K562 (cell line): Measurements from ENCODE around the gene OSGIN1. TPM values are rescaled to one million over a fixed set of nuclear protein-coding genes. Genes with fewer than 3 reads are reported as not detected.

Source experiments
- ARID4B ChIP-seq: sonication (generic); formaldehyde crosslinking; IDR thresholded peaks from 2 replicates; pipeline ENCODE4 v1.8.0; 2022; ENCODE audit warnings: mild to moderate bottlenecking, missing genetic modification reagents
- BRD9 ChIP-seq: fragments of 450-650 bp; IDR thresholded peaks from 2 replicates; pipeline ENCODE4 v1.6.1; 2018; ENCODE audit warnings: low read depth; ENCODE audit not compliant: partially characterized antibody
- E2F3 ChIP-seq: fragments of 250-450 bp; sonication (Bioruptor Pico); IDR thresholded peaks from 2 replicates; pipeline ENCODE4 v1.4.0; 2020; ENCODE audit warnings: mild to moderate bottlenecking
- GATAD2A ChIP-seq: fragments of 450-650 bp; IDR thresholded peaks from 2 replicates; pipeline ENCODE4 v1.6.1; 2017
- HNRNPL ChIP-seq: fragments of 200-400 bp; formaldehyde crosslinking; IDR thresholded peaks from 2 replicates; pipeline ENCODE4 v1.6.1; 2017; ENCODE audit warnings: low read depth, mild to moderate bottlenecking, low read length
- KDM1A ChIP-seq, 2 experiments: fragments of 450-650 bp; IDR thresholded peaks; 2 replicates each; pipeline ENCODE4 v1.6.1; 2016; ENCODE audit warnings: mild to moderate bottlenecking in 2 of 2
- LEF1 ChIP-seq: fragments of 450-650 bp; IDR thresholded peaks from 2 replicates; pipeline ENCODE4 v1.6.1; 2016; ENCODE audit warnings: mild to moderate bottlenecking
- MIER1 ChIP-seq: fragments of 450-650 bp; IDR thresholded peaks from 2 replicates; pipeline ENCODE4 v1.6.1; 2016; ENCODE audit warnings: antibody characterized with exemption, mild to moderate bottlenecking, low read depth
- NONO ChIP-seq, 2 experiments: fragments of 200-400 bp in 1 of 2; fragments of 450-650 bp in 1 of 2; formaldehyde crosslinking in 1 of 2; IDR thresholded peaks; 2 replicates each; pipeline ENCODE4 v1.6.1; 2017; ENCODE audit warnings: low read depth in 2 of 2, mild to moderate bottlenecking in 2 of 2, moderate library complexity in 2 of 2, low read length in 1 of 2
- NUFIP1 ChIP-seq: fragments of 450-650 bp; IDR thresholded peaks from 2 replicates; pipeline ENCODE4 v1.6.1; 2018; ENCODE audit not compliant: partially characterized antibody
- PHB ChIP-seq: fragments of 250-450 bp; sonication (Bioruptor Pico); IDR thresholded peaks from 2 replicates; pipeline ENCODE4 v1.5.0; 2021
- PHF20 ChIP-seq: fragments of 450-650 bp; IDR thresholded peaks from 2 replicates; pipeline ENCODE4 v1.6.1; 2018; ENCODE audit not compliant: partially characterized antibody
- PTBP1 ChIP-seq: fragments of 200-400 bp; formaldehyde crosslinking; IDR thresholded peaks from 2 replicates; pipeline ENCODE4 v1.6.1; 2017; ENCODE audit warnings: low read depth, low read length
- PURB ChIP-seq: sonication (generic); formaldehyde crosslinking; IDR thresholded peaks from 2 replicates; pipeline ENCODE4 v1.9.0; 2021; ENCODE audit warnings: low read depth, mild to moderate bottlenecking, missing genetic modification reagents
- RBM25 ChIP-seq: fragments of 200-400 bp; formaldehyde crosslinking; IDR thresholded peaks from 2 replicates; pipeline ENCODE4 v1.6.1; 2018; ENCODE audit warnings: low read length, low read depth, moderate library complexity; ENCODE audit not compliant: severe bottlenecking
- RCOR1 ChIP-seq, 2 experiments: IDR thresholded peaks; 2 replicates each; pipeline ENCODE4 v1.6.1; 2012; ENCODE audit warnings: low read depth in 2 of 2, low read length in 2 of 2, borderline replicate concordance in 1 of 2, improper control_type of control experiment in 1 of 2
- SIRT6 ChIP-seq: IDR thresholded peaks from one replicate; pipeline ENCODE4 v1.6.1; 2012; ENCODE audit warnings: low read depth, mild to moderate bottlenecking, control low read depth, inconsistent platforms, low read length, moderate library complexity
- SMAD4 ChIP-seq: fragments of 250-450 bp; sonication (Bioruptor Pico); conservative IDR thresholded peaks from 2 replicates; pipeline ENCODE4 v1.8.0; 2021; ENCODE audit warnings: inconsistent platforms, mild to moderate bottlenecking, moderate library complexity
- SMARCB1 ChIP-seq: IDR thresholded peaks from 2 replicates; pipeline ENCODE4 v1.6.1; 2011; ENCODE audit warnings: improper control_type of control experiment, low read depth; ENCODE audit not compliant: insufficient read length
- SRSF9 ChIP-seq: fragments of 200-400 bp; formaldehyde crosslinking; IDR thresholded peaks from 2 replicates; pipeline ENCODE4 v1.6.1; 2017; ENCODE audit warnings: low read depth, low read length, borderline replicate concordance
- TARDBP ChIP-seq: fragments of 450-650 bp; IDR thresholded peaks from 2 replicates; pipeline ENCODE4 v1.6.1; 2016
- TCF3 ChIP-seq: sonication (generic); formaldehyde crosslinking; IDR thresholded peaks from 2 replicates; pipeline ENCODE4 v1.4.0; 2020; ENCODE audit warnings: mild to moderate bottlenecking, missing genetic modification reagents
- TRIM28 ChIP-seq: fragments of 450-650 bp; IDR thresholded peaks from 2 replicates; pipeline ENCODE4 v1.6.1; 2017
- ZBTB2 ChIP-seq: fragments of 450-650 bp; IDR thresholded peaks from 2 replicates; pipeline ENCODE4 v1.6.1; 2016; ENCODE audit warnings: antibody characterized with exemption
- ZNF586 ChIP-seq: fragments of 450-650 bp; formaldehyde crosslinking; conservative IDR thresholded peaks from 2 replicates; pipeline ENCODE4 v1.4.0; 2020; ENCODE audit warnings: mild to moderate bottlenecking, moderate library complexity
- ZNF655 ChIP-seq: fragments of 250-450 bp; sonication (Bioruptor Pico); IDR thresholded peaks from 2 replicates; pipeline ENCODE4 v1.5.0; 2021
- ZNF75A ChIP-seq: fragments of 450-650 bp; formaldehyde crosslinking; IDR thresholded peaks from 2 replicates; pipeline ENCODE4 v1.4.0; 2020; ENCODE audit warnings: mild to moderate bottlenecking
- polyA plus RNA-seq, 8 experiments: library from polyadenylated mRNA; depleted of rRNA in 4 of 8; stranded (reverse) in 5 of 8; unstranded in 3 of 8; fragments of >200 nt; fragmentation: Nextera tagmentation in 2 of 8; fragmentation: Illumina TruSeq in 1 of 8; extraction: Ambion mirVana in 2 of 8; extraction: Trizol in 1 of 8; gene quantifications; 2 replicates each; pipeline versions ENCODE4 v1.2.1 to v1.2.3, GENCODE V29; 2011 to 2014; ENCODE audit warnings: inconsistent platforms in 1 of 8, missing spikeins in 1 of 8
- total RNA-seq, 7 experiments: library from RNA; depleted of rRNA in 6 of 7; stranded (reverse); fragments of >200 nt in 6 of 7; fragmentation: Illumina TruSeq in 2 of 7; extraction: Trizol in 2 of 7; gene quantifications; 2 replicates each; pipeline versions ENCODE4 v1.2.1 to v1.2.3, GENCODE V29; 2011 to 2021; ENCODE audit warnings: low replicate concordance in 1 of 7

Gene OSGIN1
- total and polyA plus RNA-seq, 9 of the 15 experiments (the other 6 are each of a cell fraction or from before 2014, with no cell fraction given) = 0.03 to 3.6 (median 1.6) TPM

GRCh38 chr16:83952587-83952939, 477 bp upstream of the OSGIN1 start (continued):
- TF ChIP-seq ARID4B (no peak), TARDBP (no peak), KDM1A (IDR thresholded peaks at IDR 0.05) (peak; percentile 85 to 94; a peak in 3 of 4 replicates), PHB (no peak), TRIM28 (no peak), E2F3 (CRISPR knock-in tag) (no peak), ZBTB2 (no peak), SIRT6 (no peak), NONO (IDR thresholded peaks at IDR 0.05; ENCODE audit: low read depth in 2 of 2, low read length in 1 of 2) (no peak), SMARCB1 (no peak), RCOR1 (IDR thresholded peaks at IDR 0.05; ENCODE audit: borderline replicate concordance in 1 of 2, low read depth in 2 of 2, low read length in 2 of 2) (peak; percentile 39 to 66; a peak in 3 of 4 replicates), MIER1 (no peak), BRD9 (peak; percentile 83), RBM25 (peak; percentile 90), LEF1 (no peak), ZNF655 (CRISPR knock-in tag) (no peak), SRSF9 (no peak), PHF20 (peak; percentile 82), ZNF586 (CRISPR knock-in tag) (no peak), GATAD2A (peak; percentile 64; the same call in 1 of the 2 replicates), PURB (CRISPR knock-in tag) (no peak), TCF3 (CRISPR knock-in tag) (no peak), NUFIP1 (no peak), HNRNPL (no peak), SMAD4 (CRISPR knock-in tag) (peak; percentile 37; the same call in 1 of the 2 replicates), ZNF75A (CRISPR knock-in tag) (no peak), PTBP1 (0 out of 2 replicates have a peak, but pooled peaks have one; percentile 76)
